Stimulated activated CD8-positive, alpha-beta memory T cell treated with anti-CD3 and anti-CD28 coated beads, Interleukin-12 subunit alpha, Interleukin-12 subunit beta, amount 100 ng/mL, for 4 hours (primary cell): Measurements from ENCODE around the gene SMYD3.

ENCODE experiments used
- DNase-seq: peaks from one replicate; pipeline ENCODE4 v3.0.0-alpha.2; 2020; ENCODE audit warnings: low read depth

SMYD3 gene

GRCh38 chr1:245901565-245901964 is 605.5 kb downstream of the SMYD3 start:
- no peak for DNase-seq

- no peak for DNase-seq
Observed at GRCh38 chr1:245901037-245901436, 606.0 kb downstream of the SMYD3 start.

GRCh38 chr1:245898581-245898980 is 608.5 kb downstream of the SMYD3 start:
- DNase-seq: no peak

GRCh38 chr1:245896258-245896657 is 610.8 kb downstream of the SMYD3 start:
- DNase-seq: no peak

GRCh38 chr1:245895455-245895959 is 611.6 kb downstream of the SMYD3 start:
- no peak for DNase-seq

- DNase-seq: no peak
Observed at GRCh38 chr1:245894843-245895242, 612.2 kb downstream of the SMYD3 start.

- no peak for DNase-seq
Observed at GRCh38 chr1:245893025-245893424, 614.1 kb downstream of the SMYD3 start.

GRCh38 chr1:245888809-245889208 is 618.3 kb downstream of the SMYD3 start:
- no peak for DNase-seq

GRCh38 chr1:245887829-245888228 is 619.2 kb downstream of the SMYD3 start:
- DNase-seq: no peak

GRCh38 chr1:245881767-245882391 is 625.2 kb downstream of the SMYD3 start:
- DNase-seq: no peak

- DNase-seq: no peak
Observed at GRCh38 chr1:245880754-245881403, 626.2 kb downstream of the SMYD3 start.

- no peak for DNase-seq
Observed at GRCh38 chr1:245879091-245879490, 628.0 kb downstream of the SMYD3 start.

- no peak for DNase-seq
Observed at GRCh38 chr1:245878585-245878984, 628.5 kb downstream of the SMYD3 start.

GRCh38 chr1:245877976-245878375 is 629.1 kb downstream of the SMYD3 start:
- DNase-seq: no peak

- DNase-seq: no peak
Observed at GRCh38 chr1:245876586-245876985, 630.5 kb downstream of the SMYD3 start.

- no peak for DNase-seq
Observed at GRCh38 chr1:245875581-245876261, 631.4 kb downstream of the SMYD3 start.

GRCh38 chr1:245874942-245875580 is 632.0 kb downstream of the SMYD3 start:
- no peak for DNase-seq

GRCh38 chr1:245873883-245874671 is 633.0 kb downstream of the SMYD3 start:
- no peak for DNase-seq

GRCh38 chr1:245873068-245873467 is 634.0 kb downstream of the SMYD3 start:
- DNase-seq: no peak

GRCh38 chr1:245872475-245872874 is 634.6 kb downstream of the SMYD3 start:
- DNase-seq: no peak

- DNase-seq: no peak
Observed at GRCh38 chr1:245871915-245872314, 635.2 kb downstream of the SMYD3 start.

GRCh38 chr1:245871191-245871590 is 635.9 kb downstream of the SMYD3 start:
- no peak for DNase-seq
